H1 (cell line): ENCODE measurements around the gene DDB1. TPM values are rescaled to one million over a fixed set of nuclear protein-coding genes. Genes with fewer than 3 reads are reported as not detected.

Source experiments
- CTCF ChIA-PET: fragments of 300-600 bp; sonication (Branson Sonifier 250); formaldehyde crosslinking; loops from one replicate; lab custom pipeline; 2021; ENCODE audit not compliant: partially characterized antibody; lab: Charles Lee
- POLR2A ChIA-PET: fragments of 300-600 bp; sonication (Branson Sonifier 250); formaldehyde crosslinking; loops from one replicate; lab custom pipeline; 2021; ENCODE audit warnings: inconsistent platforms; ENCODE audit not compliant: partially characterized antibody; lab: Charles Lee
- DNase-seq, 2 experiments: peaks; one replicate each; pipeline versions ENCODE4 v3.0.0 to v3.0.0-alpha.2; 2010 to 2022; ENCODE audit warnings: low spot score in 2 of 2, low read depth in 1 of 2, mixed read lengths in 1 of 2
- FAIRE-seq: peaks from 2 replicates; lab custom pipeline; 2011; peaks lifted over from hg19 to GRCh38; lab: Jason Lieb, UNC
- H2AFZ ChIP-seq: 2 replicates; pipeline ENCODE4 v1.8.1; 2012; ENCODE audit warnings: low read length, inconsistent platforms
- H2AK5ac ChIP-seq: 2 replicates; pipeline ENCODE4 v1.6.1; 2013; ENCODE audit warnings: low read depth, low read length
- H2BK120ac ChIP-seq: replicated peaks from 2 replicates; pipeline ENCODE3; 2013; ENCODE audit warnings: low read depth, low read length, inconsistent platforms
- H2BK12ac ChIP-seq: 2 replicates; pipeline ENCODE4 v1.6.1; 2013; ENCODE audit warnings: low read depth, low read length
- H2BK15ac ChIP-seq: 2 replicates; pipeline ENCODE4 v1.6.1; 2013; ENCODE audit warnings: low read length
- H2BK20ac ChIP-seq: 2 replicates; pipeline ENCODE4 v1.6.1; 2013; ENCODE audit warnings: low read length
- H2BK5ac ChIP-seq: 2 replicates; pipeline ENCODE4 v1.6.1; 2013; ENCODE audit warnings: low read depth, low read length
- H3K14ac ChIP-seq: 2 replicates; pipeline ENCODE4 v1.6.1; 2013; ENCODE audit warnings: inconsistent platforms; ENCODE audit not compliant: insufficient read length
- H3K18ac ChIP-seq: 2 replicates; pipeline ENCODE4 v1.6.1; 2013; ENCODE audit warnings: low read length; ENCODE audit errors: extremely low read depth
- H3K23ac ChIP-seq: 2 replicates; pipeline ENCODE4 v1.6.1; 2013; ENCODE audit warnings: inconsistent platforms; ENCODE audit not compliant: insufficient read length
- H3K23me2 ChIP-seq: 2 replicates; pipeline ENCODE4 v1.6.1; 2013; ENCODE audit warnings: low read depth, low read length
- H3K27ac ChIP-seq: 2 replicates; pipeline ENCODE4 v1.6.1; 2011; ENCODE audit warnings: low read depth, low read length, inconsistent platforms
- H3K27me3 ChIP-seq, 4 experiments: replicated peaks in 1 of 4; 1 replicate in 1 of 4; 2 replicates in 3 of 4; pipeline versions ENCODE4 v1.6.1 to v1.8.1; 2011 to 2013; ENCODE audit warnings: low read length in 3 of 4, mild to moderate bottlenecking in 3 of 4, inconsistent platforms in 2 of 4, mixed read lengths in 2 of 4, moderate library complexity in 1 of 4; ENCODE audit not compliant: control insufficient read depth in 3 of 4, insufficient read depth in 3 of 4; ENCODE audit errors: extremely low read depth in 1 of 4
- H3K36me3 ChIP-seq, 4 experiments: 2 replicates each; pipeline versions ENCODE4 v1.6.1 to v1.8.1; 2011 to 2013; ENCODE audit warnings: mild to moderate bottlenecking in 4 of 4, low read length in 3 of 4, moderate library complexity in 2 of 4, control low read depth in 1 of 4, inconsistent platforms in 1 of 4; ENCODE audit not compliant: insufficient read depth in 4 of 4, control insufficient read depth in 2 of 4
- H3K4ac ChIP-seq: replicated peaks from 2 replicates; pipeline ENCODE3; 2013; ENCODE audit warnings: low read length, low read depth, mixed read lengths, inconsistent platforms; ENCODE audit not compliant: insufficient read length
- H3K4me1 ChIP-seq, 4 experiments: replicated peaks in 1 of 4; 1 replicate in 1 of 4; 2 replicates in 3 of 4; pipeline versions ENCODE4 v1.6.1 to v1.8.1; 2011 to 2013; ENCODE audit warnings: low read length in 3 of 4, inconsistent platforms in 2 of 4, mixed read lengths in 1 of 4; ENCODE audit not compliant: insufficient read depth in 4 of 4, control insufficient read depth in 3 of 4
- H3K4me2 ChIP-seq, 2 experiments: 2 replicates each; pipeline versions ENCODE4 v1.6.1 to v1.8.1; 2011 to 2013; ENCODE audit warnings: low read depth in 2 of 2, low read length in 2 of 2, control low read depth in 1 of 2, inconsistent platforms in 1 of 2, mild to moderate bottlenecking in 1 of 2; ENCODE audit not compliant: insufficient read depth in 1 of 2
- H3K4me3 ChIP-seq, 4 experiments: fragments of 200-600, 300-600 bp in 1 of 4; sonication (generic), shearing (Covaris generic), sonication (Bioruptor Twin) in 1 of 4; 2 replicates each; pipeline versions ENCODE4 v1.5.1 to v1.8.1; 2011 to 2016; ENCODE audit warnings: low read length in 4 of 4, low read depth in 3 of 4, control low read depth in 2 of 4, inconsistent platforms in 2 of 4, mild to moderate bottlenecking in 2 of 4, mixed read lengths in 1 of 4, moderate library complexity in 1 of 4; ENCODE audit not compliant: insufficient read depth in 2 of 4; ENCODE audit errors: extremely low read depth in 1 of 4
- H3K56ac ChIP-seq: replicated peaks from 2 replicates; pipeline ENCODE3; 2013; ENCODE audit warnings: low read depth, mild to moderate bottlenecking, mixed read lengths, low read length, inconsistent platforms; ENCODE audit not compliant: insufficient read length
- H3K79me1 ChIP-seq: 2 replicates; pipeline ENCODE4 v1.6.1; 2013; ENCODE audit warnings: low read depth, low read length, control low read depth
- H3K79me2 ChIP-seq, 2 experiments: 2 replicates each; pipeline versions ENCODE4 v1.6.1 to v1.8.1; 2012 to 2013; ENCODE audit warnings: low read length in 2 of 2, mild to moderate bottlenecking in 2 of 2, inconsistent platforms in 1 of 2; ENCODE audit not compliant: insufficient read depth in 2 of 2, control insufficient read depth in 1 of 2
- H3K9ac ChIP-seq, 4 experiments: replicated peaks in 1 of 4; 1 replicate in 1 of 4; 2 replicates in 3 of 4; pipeline versions ENCODE4 v1.6.1 to v1.8.1; 2011 to 2013; ENCODE audit warnings: low read depth in 3 of 4, low read length in 3 of 4, control low read depth in 2 of 4, mild to moderate bottlenecking in 2 of 4, moderate library complexity in 2 of 4, inconsistent platforms in 1 of 4; ENCODE audit errors: extremely low read depth in 1 of 4
- H3K9me3 ChIP-seq, 2 experiments: 2 replicates each; pipeline versions ENCODE4 v1.6.1 to v1.8.1; 2012 to 2013; ENCODE audit warnings: mild to moderate bottlenecking in 2 of 2, moderate library complexity in 2 of 2, control low read depth in 1 of 2, inconsistent platforms in 1 of 2, low read depth in 1 of 2, low read length in 1 of 2, mixed read lengths in 1 of 2; ENCODE audit not compliant: insufficient read depth in 2 of 2
- H4K20me1 ChIP-seq, 2 experiments: replicated peaks in 1 of 2; 2 replicates each; pipeline versions ENCODE3 to v1.8.1; 2011 to 2013; ENCODE audit warnings: inconsistent platforms in 2 of 2, low read length in 2 of 2, mild to moderate bottlenecking in 1 of 2; ENCODE audit not compliant: insufficient read depth in 2 of 2, control insufficient read depth in 1 of 2
- H4K5ac ChIP-seq: 2 replicates; pipeline ENCODE4 v1.6.1; 2013; ENCODE audit warnings: low read length, low read depth, mixed read lengths, inconsistent platforms; ENCODE audit not compliant: insufficient read length
- H4K8ac ChIP-seq: 2 replicates; pipeline ENCODE4 v1.8.0; 2013; ENCODE audit warnings: mild to moderate bottlenecking, moderate library complexity, low read length, inconsistent platforms; ENCODE audit not compliant: insufficient read depth; ENCODE audit errors: extremely low read depth
- H4K91ac ChIP-seq: replicated peaks from 2 replicates; pipeline ENCODE3; 2013; ENCODE audit warnings: low read length, mixed read lengths, inconsistent platforms; ENCODE audit not compliant: insufficient read length
- CBX5 ChIP-seq: fragments of 300-800, 300-1000 bp; sonication (generic); IDR thresholded peaks from 2 replicates; pipeline ENCODE4 v1.7.1; 2016; ENCODE audit warnings: antibody characterized with exemption, low read length, low read depth
- EP300 ChIP-seq, 2 experiments: IDR thresholded peaks; 1 replicate in 1 of 2; 2 replicates in 1 of 2; pipeline ENCODE4 v1.6.1; 2011 to 2012; ENCODE audit warnings: low read depth in 2 of 2, low read length in 2 of 2, mild to moderate bottlenecking in 2 of 2, borderline replicate concordance in 1 of 2, inconsistent platforms in 1 of 2, moderate library complexity in 1 of 2
- FOSL1 ChIP-seq: IDR thresholded peaks from 2 replicates; pipeline ENCODE4 v1.6.1; 2011; ENCODE audit warnings: mild to moderate bottlenecking, low read depth, low read length, moderate library complexity; ENCODE audit not compliant: insufficient read depth
- HDAC6 ChIP-seq: IDR thresholded peaks from one replicate; pipeline ENCODE4 v1.7.1; 2012; ENCODE audit warnings: low read depth, mild to moderate bottlenecking, inconsistent platforms, low read length, moderate library complexity
- PHF8 ChIP-seq: fragments of 200-600 bp; sonication (generic); conservative IDR thresholded peaks from 2 replicates; pipeline ENCODE4 v1.7.1; 2012; ENCODE audit warnings: low read depth, mild to moderate bottlenecking, inconsistent platforms, low read length, moderate library complexity
- POLR2A ChIP-seq, 2 experiments: IDR thresholded peaks; 1 replicate in 1 of 2; 2 replicates in 1 of 2; pipeline ENCODE4 v1.6.1; 2011; ENCODE audit warnings: low read depth in 2 of 2, low read length in 2 of 2, mild to moderate bottlenecking in 2 of 2; ENCODE audit errors: control extremely low read depth in 1 of 2
- RBBP5 ChIP-seq: IDR thresholded peaks from 2 replicates; pipeline ENCODE4 v1.7.1; 2012; ENCODE audit warnings: low read depth, mild to moderate bottlenecking, inconsistent platforms, low read length, moderate library complexity, borderline replicate concordance
- RNF2 ChIP-seq: fragments of 200-900, 300-1000 bp; sonication (generic); IDR thresholded peaks from 2 replicates; pipeline ENCODE4 v1.7.1; 2016; ENCODE audit warnings: borderline replicate concordance, low read depth, mild to moderate bottlenecking, antibody characterized with exemption, low read length; ENCODE audit not compliant: poor library complexity, severe bottlenecking; ENCODE audit errors: missing control alignments
- WGBS, 2 experiments: shearing (Covaris generic) in 1 of 2; methylation state at CpG; one replicate each; pipeline versions ENCODE4 v1.1.6 to v1.1.7; 2013 to 2015; ENCODE audit warnings: low lambda C conversion rate in 2 of 2, mixed read lengths in 2 of 2, inconsistent platforms in 1 of 2, low coverage in 1 of 2, missing lambda C conversion rate in 1 of 2; ENCODE audit not compliant: insufficient replicate concordance in 2 of 2, insufficient coverage in 1 of 2, insufficient read length in 1 of 2; ENCODE audit errors: extremely low coverage in 1 of 2, missing lambda C conversion rate in 1 of 2; 5-methylcytosine and 5-hydroxymethylcytosine counted together
- polyA plus RNA-seq, 7 experiments: library from polyadenylated mRNA; depleted of rRNA in 3 of 7; stranded (reverse) in 5 of 7; unstranded in 2 of 7; fragments of >200 nt in 5 of 7; fragments of 200-250 nt in 2 of 7; gene quantifications; 1 replicate in 5 of 7; 2 replicates in 1 of 7; 4 replicates in 1 of 7; pipeline versions ENCODE4 v1.2.1 to v1.2.3, GENCODE V29; 2011 to 2013; ENCODE audit warnings: missing spikeins in 2 of 7, mixed read lengths in 2 of 7
- total RNA-seq: library from RNA; stranded (reverse); fragmentation: NEBNext Ultra II Directional; extraction: Animal tissue kit (Norgen Biotek cat#: 25700); gene quantifications from 2 replicates; pipeline ENCODE4 v1.2.1, GENCODE V29; 2021

The DDB1 gene
- total and polyA plus RNA-seq, 2 of the 8 experiments (the other 6 are each of a cell fraction or from before 2014, with no cell fraction given), result 275 to 306 TPM

- H4K20me1 ChIP-seq, result no peaks in the 10 kb centered on the region
- POLR2A ChIA-PET, result interaction anchor here (0.8 to 38.6 kb wide), 3 partner anchors 20 to 34 kb away, joined by 3 to 1106 read pairs (median 3); partner anchors contain the start of genes CYB561A3, DDB1, TKFC and TMEM138
These were observed 39.9 kb upstream of the DDB1 start for GRCh38 chr11:61372659-61373420.

More at GRCh38 chr11:61372659-61373420, 39.9 kb upstream of the DDB1 start:
- H2AFZ ChIP-seq, result no peak overlapping the region
- no peak overlapping the region for H2BK20ac ChIP-seq
- no peak overlapping the region for H4K5ac ChIP-seq
- no peak overlapping the region for H2BK12ac ChIP-seq
- no peak overlapping the region for H4K8ac ChIP-seq
- H3K14ac ChIP-seq, result no peak overlapping the region
- no peak overlapping the region for H2BK5ac ChIP-seq
- H2BK120ac ChIP-seq, result no peak overlapping the region
- H3K9me3 ChIP-seq, result peaks cover 16 to 19% of the 10 kb centered on the region in 2 experiments
- no peak overlapping the region for H3K23ac ChIP-seq
- H3K36me3 ChIP-seq, result peaks cover 3 to 59% (median 22%) of the 10 kb centered on the region in 4 experiments; a peak in 7 of 8 replicates
- no peak overlapping the region for H3K27ac ChIP-seq
- no peaks in the 10 kb centered on the region for H3K23me2 ChIP-seq
- H2AK5ac ChIP-seq, result no peak overlapping the region
- TF ChIP-seq CBX5, result no peak
- no peak for TF ChIP-seq EP300 (IDR thresholded peaks at IDR 0.05; ENCODE audit: borderline replicate concordance in 1 of 2, low read depth in 2 of 2, low read length in 2 of 2)
- no peak for TF ChIP-seq FOSL1
- no peak for TF ChIP-seq RBBP5
- TF ChIP-seq HDAC6, result no peak
- no peak for TF ChIP-seq RNF2
- TF ChIP-seq POLR2A (IDR thresholded peaks at IDR 0.05; ENCODE audit: control extremely low read depth in 1 of 2, low read depth in 2 of 2, low read length in 2 of 2), result no peak
- TF ChIP-seq PHF8, result no peak
- no peaks in the 10 kb centered on the region for H3K79me1 ChIP-seq
- DNase-seq (no peak), FAIRE-seq (no peak)
- H2BK15ac ChIP-seq, result no peak overlapping the region
- no peak overlapping the region for H3K4ac ChIP-seq
- H3K9ac ChIP-seq, result no peak overlapping the region
- H3K4me3 ChIP-seq, result no peak overlapping the region
- no peak overlapping the region for H3K4me2 ChIP-seq
- H3K4me1 ChIP-seq, result no peaks in the 10 kb centered on the region
- no peak overlapping the region for H3K56ac ChIP-seq
- CTCF ChIA-PET, result interaction anchor here (0.6 to 22.8 kb wide), 5 partner anchors 9 to 119 kb away, joined by 3 to 255 read pairs (median 21); partner anchors contain the start of genes DDB1, TKFC and TMEM138
- 94% methylated on average over 8 of the region's 8 CpGs; no CpG with 5 or more reads in 1 of the 2 experiments for WGBS, 2 experiments
- no peaks in the 10 kb centered on the region for H3K79me2 ChIP-seq
- H3K18ac ChIP-seq, result no peak overlapping the region
- H3K27me3 ChIP-seq, result no peaks in the 10 kb centered on the region
- H4K91ac ChIP-seq, result no peak overlapping the region
